Myocyte (in vitro differentiated cells): Measurements from ENCODE around the gene ANXA2R. TPM values are rescaled to one million over a fixed set of nuclear protein-coding genes. Genes with fewer than 3 reads are reported as not detected.
"Not testable (repeated sequence)": the region's sequence is repeated elsewhere in the genome, so short reads cannot be mapped to it uniquely, and the experiment has no call there.

Experiments used
- DNase-seq: peaks from one replicate; pipeline ENCODE4 v3.0.0-alpha.2; 2012; ENCODE audit warnings: low read depth
- total RNA-seq: library from RNA; depleted of rRNA; stranded (reverse); fragments of >200 nt; gene quantifications from 2 replicates; pipeline ENCODE4 v1.2.3, GENCODE V29; 2014

The ANXA2R gene
- total RNA-seq, 1 donor from 2014 or later = 0.86 TPM

GRCh38 chr5:43036409-43036808, 3.7 kb downstream of the ANXA2R start:
- DNase-seq = no peak

GRCh38 chr5:43034591-43034968, 5.5 kb downstream of the ANXA2R start:
- no peak for DNase-seq

- DNase-seq = no peak
These were observed 6.1 kb downstream of the ANXA2R start for GRCh38 chr5:43033841-43034590.

GRCh38 chr5:43027054-43027785, 12.9 kb downstream of the ANXA2R start:
- DNase-seq = no peak

- not testable (repeated sequence) for DNase-seq
These were observed 14.8 kb downstream of the ANXA2R start for GRCh38 chr5:43025184-43025950.

- DNase-seq = no peak
These were observed 15.9 kb downstream of the ANXA2R start for GRCh38 chr5:43024217-43024616.

GRCh38 chr5:43021151-43021550, 19.0 kb downstream of the ANXA2R start:
- no peak for DNase-seq

- DNase-seq = no peak
These were observed 19.7 kb downstream of the ANXA2R start for GRCh38 chr5:43020399-43020746.

GRCh38 chr5:43019614-43020398, 20.3 kb downstream of the ANXA2R start:
- DNase-seq = peak; percentile 72

- no peak for DNase-seq
These were observed 20.9 kb downstream of the ANXA2R start for GRCh38 chr5:43019291-43019613.

GRCh38 chr5:43017428-43017815, 22.7 kb downstream of the ANXA2R start:
- peak; percentile 45 for DNase-seq

GRCh38 chr5:43016217-43016779, 23.8 kb downstream of the ANXA2R start:
- DNase-seq = no peak

GRCh38 chr5:43014522-43014921, 25.6 kb downstream of the ANXA2R start:
- DNase-seq = no peak

GRCh38 chr5:43010935-43011315, 29.2 kb downstream of the ANXA2R start:
- no peak for DNase-seq

GRCh38 chr5:43008363-43009153, 31.6 kb downstream of the ANXA2R start:
- peak; percentile 98 for DNase-seq

GRCh38 chr5:43007911-43008362, 32.2 kb downstream of the ANXA2R start:
- peak; percentile 92 for DNase-seq

GRCh38 chr5:43007246-43007910, 32.7 kb downstream of the ANXA2R start:
- peak; percentile 95 for DNase-seq

- peak; percentile 17 for DNase-seq
These were observed 33.5 kb downstream of the ANXA2R start for GRCh38 chr5:43006424-43007202.

GRCh38 chr5:43005031-43005430, 35.1 kb downstream of the ANXA2R start:
- DNase-seq = no peak
